Astrocyte (in vitro differentiated cells and primary cell): ENCODE data around the gene JUP. TPM values are rescaled to one million over a fixed set of nuclear protein-coding genes. Genes with fewer than 3 reads are reported as not detected.
A peak's percentile ranks its signal among the peaks of the same experiment; 100 is the strongest.

ENCODE experiments used
- DNase-seq: peaks from one replicate; pipeline ENCODE4 v3.0.0-alpha.2; 2010; ENCODE audit warnings: low read depth
- FAIRE-seq: peaks from 2 replicates; lab custom pipeline; 2011; peaks lifted over from hg19 to GRCh38; lab: Jason Lieb, UNC
- H2AFZ ChIP-seq: 2 replicates; pipeline ENCODE4 v1.6.0; 2012; ENCODE audit warnings: low read depth, low read length, inconsistent platforms
- H3K27ac ChIP-seq: 2 replicates; pipeline ENCODE4 v1.5.1; 2011; ENCODE audit warnings: low read depth, low read length, inconsistent platforms
- H3K27me3 ChIP-seq: 2 replicates; pipeline ENCODE4 v1.6.0; 2011; ENCODE audit warnings: low read length, inconsistent platforms; ENCODE audit not compliant: insufficient read depth
- H3K36me3 ChIP-seq: 2 replicates; pipeline ENCODE4 v1.5.1; 2011; ENCODE audit warnings: low read length, inconsistent platforms; ENCODE audit not compliant: insufficient read depth
- H3K4me1 ChIP-seq: 2 replicates; pipeline ENCODE4 v1.5.1; 2011; ENCODE audit warnings: low read length, inconsistent platforms; ENCODE audit not compliant: insufficient read depth
- H3K4me2 ChIP-seq: 2 replicates; pipeline ENCODE4 v1.6.0; 2012; ENCODE audit warnings: low read length, inconsistent platforms
- H3K4me3 ChIP-seq: 2 replicates; pipeline ENCODE4 v1.5.1; 2011; ENCODE audit warnings: low read depth, mild to moderate bottlenecking, low read length, inconsistent platforms; ENCODE audit not compliant: insufficient read depth
- H3K79me2 ChIP-seq: 2 replicates; pipeline ENCODE4 v1.6.0; 2012; ENCODE audit warnings: mild to moderate bottlenecking, low read length, inconsistent platforms; ENCODE audit not compliant: insufficient read depth
- H3K9ac ChIP-seq: 2 replicates; pipeline ENCODE4 v1.6.0; 2012; ENCODE audit warnings: mild to moderate bottlenecking, low read length, inconsistent platforms
- H3K9me3 ChIP-seq: 2 replicates; pipeline ENCODE4 v1.5.1; 2012; ENCODE audit warnings: low read depth, mild to moderate bottlenecking, low read length, inconsistent platforms; ENCODE audit not compliant: insufficient read depth
- H4K20me1 ChIP-seq: 2 replicates; pipeline ENCODE4 v1.6.0; 2012; ENCODE audit warnings: low read length, inconsistent platforms; ENCODE audit not compliant: insufficient read depth
- H3K27ac Mint-ChIP-seq: one replicate; pipeline ENCODE4 v1.8.0; 2021; ENCODE audit warnings: mild to moderate bottlenecking, mixed read lengths; ENCODE audit not compliant: unreplicated experiment
- H3K27me3 Mint-ChIP-seq: one replicate; pipeline ENCODE4 v1.8.0; 2021; ENCODE audit warnings: low read depth, mixed read lengths; ENCODE audit not compliant: unreplicated experiment
- H3K36me3 Mint-ChIP-seq: one replicate; pipeline ENCODE4 v1.8.0; 2021; ENCODE audit warnings: low read depth, mixed read lengths; ENCODE audit not compliant: unreplicated experiment
- H3K4me1 Mint-ChIP-seq: one replicate; pipeline ENCODE4 v1.8.0; 2021; ENCODE audit warnings: low read depth, mixed read lengths; ENCODE audit not compliant: unreplicated experiment
- H3K4me3 Mint-ChIP-seq: one replicate; pipeline ENCODE4 v1.8.0; 2021; ENCODE audit warnings: mild to moderate bottlenecking, moderate library complexity, mixed read lengths; ENCODE audit not compliant: unreplicated experiment
- H3K9me3 Mint-ChIP-seq: one replicate; pipeline ENCODE4 v1.8.0; 2021; ENCODE audit warnings: mild to moderate bottlenecking, mixed read lengths; ENCODE audit not compliant: unreplicated experiment
- CTCF ChIP-seq: IDR thresholded peaks from 2 replicates; pipeline ENCODE4 v1.5.1; 2011; ENCODE audit warnings: low read depth, mild to moderate bottlenecking, inconsistent platforms, low read length, moderate library complexity; ENCODE audit not compliant: insufficient read depth
- EZH2 ChIP-seq: IDR thresholded peaks from 2 replicates; pipeline ENCODE4 v1.6.1; 2012; ENCODE audit warnings: mild to moderate bottlenecking, low read length, inconsistent platforms; ENCODE audit not compliant: insufficient read depth
- total RNA-seq: library from RNA; stranded (reverse); gene quantifications from 2 replicates; pipeline ENCODE4 v1.2.1, GENCODE V29; 2021

JUP gene
- total RNA-seq, 1 donor from 2014 or later = 236 TPM

- Histone ChIP-seq H3K27me3 (no peaks in the 10 kb centered on the region), H3K9ac (no peak overlapping the region), H4K20me1 (no peaks in the 10 kb centered on the region), H3K4me3 (no peak overlapping the region), H3K79me2 (no peaks in the 10 kb centered on the region), H3K27ac (no peak overlapping the region), H2AFZ (no peak overlapping the region), H3K4me1 (no peaks in the 10 kb centered on the region), H3K4me2 (no peak overlapping the region), H3K36me3 (no peaks in the 10 kb centered on the region), H3K9me3 (no peaks in the 10 kb centered on the region)
- Mint-ChIP-seq H3K4me3 (no peak overlapping the region), H3K36me3 (no peaks in the 10 kb centered on the region), H3K9me3 (no peaks in the 10 kb centered on the region), H3K27ac (no peak overlapping the region), H3K27me3 (peaks cover 3% of the 10 kb centered on the region), H3K4me1 (no peaks in the 10 kb centered on the region)
- FAIRE-seq (no peak), DNase-seq (no peak)
- TF ChIP-seq EZH2 (no peak), CTCF (no peak)
Measured at GRCh38 chr17:41717408-41718286, 68.9 kb downstream of the JUP start.

GRCh38 chr17:41711669-41712400, 74.7 kb downstream of the JUP start, which contains the start of gene GAST:
TSS of gene GAST (plus strand) at chr17:41712331. CDS start at chr17:41715437, 3,106 bp downstream.
- Mint-ChIP-seq H3K27me3 (peaks cover 15% of the 10 kb centered on the region), H3K4me1 (peaks cover 3% of the 10 kb centered on the region), H3K36me3 (no peaks in the 10 kb centered on the region), H3K4me3 (no peak within 1 kb of the TSS), H3K27ac (no peak within 1 kb of the TSS), H3K9me3 (no peaks in the 10 kb centered on the region)
- Histone ChIP-seq H3K4me3 (no peak within 1 kb of the TSS), H4K20me1 (no peaks in the 10 kb centered on the region), H3K9me3 (no peaks in the 10 kb centered on the region), H3K79me2 (no peaks in the 10 kb centered on the region), H3K36me3 (no peaks in the 10 kb centered on the region), H3K27ac (no peak within 1 kb of the TSS), H3K27me3 (no peaks in the 10 kb centered on the region), H3K4me1 (no peaks in the 10 kb centered on the region), H3K4me2 (no peak within 1 kb of the TSS), H2AFZ (no peak within 1 kb of the TSS), H3K9ac (no peak within 1 kb of the TSS)
- TF ChIP-seq EZH2 = no peak
- DNase-seq (no peak), FAIRE-seq (no peak)

GRCh38 chr17:41710472-41711090, 75.9 kb downstream of the JUP start:
- Histone ChIP-seq H3K9ac (no peak overlapping the region), H3K27me3 (no peaks in the 10 kb centered on the region), H3K36me3 (no peaks in the 10 kb centered on the region), H2AFZ (no peak overlapping the region), H4K20me1 (no peaks in the 10 kb centered on the region), H3K4me2 (no peak overlapping the region), H3K27ac (no peak overlapping the region), H3K79me2 (no peaks in the 10 kb centered on the region), H3K9me3 (no peaks in the 10 kb centered on the region), H3K4me3 (no peak overlapping the region), H3K4me1 (peaks cover 7% of the 10 kb centered on the region)
- Mint-ChIP-seq H3K27ac (peak overlapping the region; percentile 82), H3K4me1 (peaks cover 4% of the 10 kb centered on the region), H3K4me3 (no peak overlapping the region), H3K27me3 (peaks cover 15% of the 10 kb centered on the region), H3K9me3 (no peaks in the 10 kb centered on the region), H3K36me3 (no peaks in the 10 kb centered on the region)
- FAIRE-seq (peak; percentile 20), DNase-seq (peak; percentile 89)
- no peak for TF ChIP-seq CTCF
- no peak for TF ChIP-seq EZH2
